Activated T-cell treated with anti-CD3 and anti-CD28 coated beads, Interleukin-2, amount 50 U/mL, for 1 hour (primary cell): ENCODE measurements around the gene SPPL2B.

Source experiments
- DNase-seq: peaks from one replicate; pipeline ENCODE4 v3.0.0-alpha.2; 2020

The SPPL2B gene

DNA sequence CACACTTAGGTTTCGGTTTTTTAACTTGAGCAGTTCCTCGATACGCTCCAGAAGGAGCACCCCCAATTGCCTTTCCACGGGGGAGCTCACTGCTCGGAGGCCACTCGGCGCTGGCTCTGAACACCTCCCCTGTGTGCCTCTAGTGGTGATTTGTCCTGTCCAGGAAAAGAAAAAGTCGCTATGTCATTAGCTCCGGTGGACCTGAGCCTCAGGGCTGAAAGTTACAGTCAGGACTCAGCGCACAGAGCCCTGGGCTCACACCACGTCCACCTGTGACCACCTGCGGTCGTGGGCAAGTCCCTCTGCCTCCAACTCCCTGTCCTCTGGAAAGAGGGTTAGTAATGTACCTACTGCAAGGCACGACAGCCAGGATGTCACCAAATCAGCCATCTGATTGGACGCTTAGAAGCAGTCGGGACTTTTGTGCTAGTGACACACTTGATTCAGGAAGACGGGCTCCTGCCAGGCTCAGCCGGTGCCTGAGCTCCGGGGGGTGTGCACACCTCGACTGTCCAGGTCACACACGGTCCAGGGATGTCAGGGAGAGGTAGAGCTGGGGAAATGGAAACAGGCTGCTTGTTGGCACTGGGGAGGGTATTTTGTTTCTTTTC lies 27.7 kb downstream of the SPPL2B start:
- no peak for DNase-seq

DNA sequence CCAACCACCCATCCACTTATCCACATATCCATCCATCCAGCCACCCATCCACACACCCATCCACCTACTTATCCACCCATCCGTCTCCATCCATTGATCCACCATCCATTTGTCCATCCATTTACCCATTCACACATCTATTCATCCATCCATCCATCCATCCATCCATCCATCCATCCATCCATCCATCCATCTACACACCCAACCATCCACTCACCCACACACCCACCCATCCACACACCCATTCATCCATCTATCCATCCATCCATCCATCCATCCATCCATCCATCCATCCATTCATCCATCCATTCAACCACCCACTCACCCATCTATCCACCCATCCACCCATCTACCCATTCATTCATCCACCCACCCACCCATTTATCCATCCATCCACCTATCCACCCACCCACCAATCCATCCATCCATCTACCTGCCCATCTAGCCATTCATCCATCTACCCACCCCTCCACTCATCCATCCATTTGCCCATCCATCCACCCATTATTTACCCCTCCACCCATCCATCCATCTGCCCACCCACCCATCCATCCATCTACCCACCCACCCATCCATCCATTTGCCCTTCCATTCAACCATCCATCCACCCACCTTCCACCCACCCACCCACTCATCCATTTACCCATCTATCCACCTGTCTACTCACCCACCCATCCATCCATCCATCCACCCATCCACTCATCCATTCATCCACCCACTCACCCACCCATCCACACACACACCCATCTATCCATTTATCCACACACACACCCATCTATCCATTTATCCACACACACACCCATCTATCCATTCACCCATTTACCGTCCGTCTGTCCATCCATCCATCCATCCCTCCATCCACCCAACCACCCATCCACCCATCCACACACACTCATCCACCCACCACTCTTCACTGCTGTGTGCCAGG lies 29.1 kb downstream of the SPPL2B start:
- no peak for DNase-seq

DNA sequence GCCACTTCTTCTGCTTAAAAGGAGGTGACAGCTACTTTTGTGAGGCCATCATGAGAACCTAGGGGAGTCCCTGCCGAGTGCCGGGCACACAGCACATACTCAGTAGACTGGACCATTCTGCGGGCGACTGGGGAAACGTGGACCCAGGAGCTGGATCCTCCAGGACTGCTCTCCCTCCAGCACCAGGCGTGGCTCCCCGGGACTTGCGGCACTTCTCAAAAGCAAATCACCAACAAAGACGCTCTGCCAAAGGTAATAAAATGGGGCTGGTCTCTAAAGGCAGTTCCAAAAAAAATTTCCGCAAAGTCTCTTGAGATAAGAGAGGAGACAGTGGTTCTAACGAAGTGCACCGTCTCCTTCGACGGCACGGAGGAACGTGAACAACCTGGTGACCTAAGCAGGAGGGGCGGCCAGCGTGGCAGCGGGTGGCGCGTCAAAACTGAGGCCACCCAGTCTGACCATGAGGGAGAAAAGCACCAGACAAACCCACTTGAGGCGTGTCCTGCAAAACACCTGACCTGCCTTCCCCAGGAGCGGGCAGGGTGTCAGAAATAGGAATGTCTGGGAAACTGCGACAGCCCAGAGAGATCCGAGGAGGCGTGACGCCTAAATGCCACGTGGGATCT lies 30.2 kb downstream of the SPPL2B start:
- no peak for DNase-seq

DNA sequence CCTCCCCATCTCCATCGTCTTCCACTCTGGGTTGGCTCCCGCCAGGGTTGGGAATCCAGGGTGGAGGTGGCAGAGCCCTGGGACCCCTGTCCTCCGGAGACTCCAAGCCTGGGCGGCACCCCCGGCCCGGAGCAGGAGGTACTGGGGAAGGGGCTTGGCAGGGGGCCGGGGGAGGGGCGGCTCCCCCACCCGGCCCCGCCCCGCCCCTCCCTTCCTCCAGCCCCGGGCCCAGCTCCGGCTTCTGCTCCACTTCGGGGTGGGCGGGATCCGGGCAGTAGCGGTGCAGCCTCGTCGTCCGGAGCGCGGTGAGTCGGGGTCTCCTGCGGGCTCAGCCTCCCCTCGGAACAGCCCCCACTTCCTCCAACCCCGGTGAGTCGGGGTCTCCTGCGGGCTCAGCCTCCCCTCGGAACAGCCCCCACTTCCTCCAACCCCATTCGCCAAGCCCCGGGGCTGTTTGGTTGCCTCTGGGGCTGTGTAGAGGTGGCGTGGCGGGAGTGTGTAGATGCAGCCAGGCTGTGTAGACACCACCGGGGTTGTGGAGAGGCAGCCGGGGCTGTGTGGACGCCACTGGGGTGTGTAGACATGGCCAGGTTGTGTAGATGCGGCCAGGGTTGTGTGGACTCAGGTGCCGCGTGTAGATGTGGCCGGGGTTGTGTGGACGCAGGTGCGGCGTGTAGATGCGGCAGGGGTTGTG lies 31.7 kb downstream of the SPPL2B start, which contains the start of gene TMPRSS9:
Gene TMPRSS9 (plus strand): TSS at position 274 of the 694 bp plus-strand sequence. CDS start 29,521 bp downstream, outside the sequence.
- no peak for DNase-seq

DNA sequence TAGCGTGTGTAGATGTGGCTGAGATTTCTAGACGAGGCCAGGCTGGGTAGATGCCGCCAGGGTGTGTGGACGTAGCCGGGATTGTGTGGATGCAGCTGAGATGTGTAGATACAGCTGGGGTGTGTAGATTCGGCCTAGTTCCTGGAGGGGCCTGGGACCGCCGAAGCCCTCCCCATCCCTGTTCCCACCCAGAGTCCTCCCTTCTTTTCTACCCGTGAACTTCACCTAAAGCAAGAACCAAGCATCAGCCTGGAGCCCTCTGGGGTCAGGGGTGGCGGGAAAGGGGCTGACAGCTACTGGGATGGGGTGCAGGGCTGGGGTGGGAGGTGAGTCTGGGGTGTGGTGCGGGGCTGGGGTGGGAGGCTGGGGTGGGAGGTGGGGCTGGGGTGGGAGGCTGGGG lies 32.3 kb downstream of the SPPL2B start:
- DNase-seq: no peak

DNA sequence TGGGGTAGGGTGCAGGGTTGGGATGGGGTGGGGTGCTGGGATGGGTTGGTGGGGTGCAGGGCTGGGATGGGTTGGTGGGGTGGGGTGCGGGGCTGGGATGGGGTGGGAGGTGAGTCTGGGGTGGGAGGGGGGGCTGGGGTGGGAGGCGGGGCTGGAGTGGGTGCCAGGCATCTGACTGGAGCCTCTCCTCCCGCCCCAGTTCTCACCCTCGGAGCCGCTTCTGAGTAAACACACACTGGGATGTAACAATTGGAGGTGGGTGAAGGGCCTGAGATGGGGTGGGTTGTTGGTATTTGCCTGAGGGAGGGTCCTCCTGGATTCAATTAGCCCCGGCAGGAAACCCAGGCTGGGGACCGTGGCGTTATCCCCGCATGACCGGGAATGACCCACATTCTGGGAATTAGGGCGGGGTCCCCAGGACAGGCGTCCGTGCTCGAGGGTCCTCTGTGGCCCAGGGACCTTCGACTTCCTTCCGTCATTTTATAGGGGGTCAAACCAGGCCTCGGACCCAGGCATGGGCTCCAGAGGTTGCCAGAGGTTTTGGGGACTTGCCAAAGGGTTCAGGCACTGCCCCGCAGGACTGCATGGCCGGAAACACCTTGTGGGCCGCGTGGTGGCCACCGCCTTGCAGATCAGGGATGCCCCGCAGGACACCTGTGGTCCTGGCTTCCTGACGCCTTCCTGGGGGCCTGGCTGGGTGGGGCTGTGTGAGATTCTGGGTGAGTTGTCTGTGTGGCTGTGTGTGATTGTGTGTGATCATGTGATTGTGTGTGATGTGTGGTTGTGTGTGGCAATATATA lies 33.0 kb downstream of the SPPL2B start:
- no peak for DNase-seq

DNA sequence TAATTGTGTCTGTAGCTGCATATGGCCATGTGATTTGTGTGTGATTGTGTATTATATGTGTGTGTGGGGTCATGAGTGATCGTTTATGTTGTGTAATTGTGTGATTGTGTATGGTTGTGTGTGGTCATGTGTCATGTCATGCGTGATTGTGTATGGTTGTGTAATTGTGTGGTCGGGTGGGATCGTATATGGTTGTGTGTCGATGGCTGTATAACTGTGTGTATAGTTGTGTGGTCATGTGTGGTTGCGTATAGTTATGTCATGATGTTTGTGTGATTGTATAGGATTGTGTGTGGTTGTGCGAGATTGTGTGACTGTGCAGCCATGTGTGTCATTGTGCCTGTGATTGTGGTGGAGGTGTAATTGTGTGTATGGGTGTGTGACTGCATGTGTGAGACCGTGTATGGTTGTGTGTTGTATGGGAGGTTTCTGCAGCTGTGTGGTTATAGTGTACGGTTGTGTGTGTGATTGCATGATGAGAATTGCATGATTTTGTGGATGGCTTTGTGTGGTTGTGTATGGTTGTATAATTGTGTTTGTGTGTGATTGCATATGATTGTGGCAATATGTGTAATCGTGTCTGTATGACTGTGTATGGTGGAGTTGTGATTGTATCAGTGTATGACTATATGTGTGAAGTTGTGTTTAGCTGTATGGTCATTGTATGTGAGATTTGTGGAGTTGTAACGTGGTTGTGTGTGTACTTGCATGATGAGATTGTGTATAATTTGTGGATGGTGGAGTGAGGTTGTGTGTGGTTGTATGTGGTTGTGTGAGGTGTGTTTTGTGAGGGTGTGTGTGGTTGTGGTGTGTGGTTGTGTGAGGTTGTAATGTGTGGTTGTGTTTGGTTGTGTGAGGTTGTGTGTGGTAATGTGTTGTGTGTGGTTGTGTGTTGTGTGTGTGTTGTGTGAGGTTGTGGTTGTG lies 33.8 kb downstream of the SPPL2B start:
- no peak for DNase-seq

DNA sequence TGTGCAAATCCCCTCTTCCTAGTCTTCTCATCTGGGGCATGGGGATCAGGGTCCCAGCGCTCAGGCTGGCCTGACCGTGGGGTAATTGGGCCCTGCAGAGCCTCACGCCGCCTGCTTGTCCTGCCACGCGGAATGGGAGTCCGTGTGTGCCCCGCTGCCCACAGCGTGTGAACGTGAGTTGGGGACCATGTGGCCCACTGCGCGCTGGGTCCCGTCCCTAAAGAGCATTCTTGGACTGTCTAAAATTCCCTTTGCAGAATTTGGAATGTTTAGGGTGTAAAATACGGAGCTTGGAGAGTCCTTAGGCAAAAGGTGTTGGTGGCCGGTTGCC lies 34.5 kb downstream of the SPPL2B start:
- DNase-seq: no peak

DNA sequence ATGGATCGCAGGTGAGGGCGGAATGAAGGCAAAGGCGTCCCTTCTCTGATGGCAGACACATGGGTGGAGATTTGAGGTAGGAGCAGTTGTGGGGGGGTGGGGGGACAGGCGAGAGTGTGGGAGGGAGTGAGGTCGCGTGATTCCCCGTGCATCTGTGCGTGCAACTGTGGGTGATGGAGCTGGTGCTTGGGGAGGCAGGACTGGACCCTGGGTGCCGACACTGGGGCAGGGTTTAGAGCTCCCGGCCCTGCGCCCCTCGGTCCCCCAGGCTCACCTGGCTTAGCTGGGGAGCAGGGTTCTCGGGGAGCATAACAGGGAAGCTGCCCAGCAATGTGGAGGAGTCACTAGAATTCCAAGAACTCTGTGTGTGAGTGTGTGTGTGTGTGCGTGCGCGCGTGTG lies 34.9 kb downstream of the SPPL2B start:
- no peak for DNase-seq

DNA sequence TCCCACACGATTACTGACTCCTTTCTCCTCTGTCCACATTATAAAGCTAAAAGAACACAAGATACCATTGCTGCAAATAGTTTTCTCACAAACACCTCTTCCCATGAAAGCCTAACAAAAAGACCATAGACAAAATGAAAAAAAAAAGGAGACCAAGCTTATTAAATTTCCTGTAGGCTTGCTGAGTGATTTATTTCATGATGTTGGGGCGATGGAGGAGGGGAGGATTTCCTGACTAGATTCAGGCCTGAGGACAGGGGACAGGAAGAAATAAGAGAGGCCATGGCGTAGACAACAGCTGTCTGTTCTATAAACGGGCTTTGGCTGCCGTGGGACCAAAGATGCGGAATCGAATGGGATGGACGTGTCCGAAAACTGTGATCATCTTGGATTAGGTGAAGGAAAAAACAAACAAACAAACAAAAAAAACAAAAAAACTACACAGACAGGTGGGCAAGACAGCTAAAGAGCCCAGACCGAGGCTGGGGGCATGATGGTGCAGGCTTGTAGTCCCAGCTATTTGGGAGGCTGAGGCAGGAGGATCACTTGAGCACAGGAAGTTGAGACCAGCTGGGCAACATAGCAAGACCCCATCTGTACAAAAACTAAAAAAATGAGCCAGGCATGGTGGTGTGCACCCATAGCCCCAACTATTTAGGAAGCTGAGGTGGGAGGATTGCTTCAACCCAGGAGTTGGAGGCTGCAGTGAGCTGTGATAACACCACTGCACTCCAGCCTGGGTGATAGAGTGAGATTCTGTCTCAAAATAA lies 36.9 kb downstream of the SPPL2B start:
- no peak for DNase-seq

DNA sequence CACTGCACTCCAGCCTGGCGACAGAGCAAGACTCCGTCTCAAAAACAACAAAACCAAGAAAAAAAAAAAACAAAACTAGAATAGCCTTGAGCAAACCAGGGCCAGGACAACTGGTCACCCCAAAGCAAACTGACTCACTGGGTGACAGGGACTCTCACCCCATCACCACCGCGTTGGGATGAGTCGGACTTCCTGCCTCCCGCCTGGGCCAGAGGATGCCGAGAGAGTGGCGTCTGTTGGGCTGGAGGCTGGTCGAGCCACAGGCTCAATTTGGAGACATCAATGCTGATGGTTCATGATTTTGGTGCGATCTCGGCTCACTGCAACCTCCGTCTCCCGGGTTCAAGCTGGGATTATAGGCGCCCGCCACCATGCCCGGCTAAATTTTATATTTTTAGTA lies 43.2 kb downstream of the SPPL2B start:
- no peak for DNase-seq

DNA sequence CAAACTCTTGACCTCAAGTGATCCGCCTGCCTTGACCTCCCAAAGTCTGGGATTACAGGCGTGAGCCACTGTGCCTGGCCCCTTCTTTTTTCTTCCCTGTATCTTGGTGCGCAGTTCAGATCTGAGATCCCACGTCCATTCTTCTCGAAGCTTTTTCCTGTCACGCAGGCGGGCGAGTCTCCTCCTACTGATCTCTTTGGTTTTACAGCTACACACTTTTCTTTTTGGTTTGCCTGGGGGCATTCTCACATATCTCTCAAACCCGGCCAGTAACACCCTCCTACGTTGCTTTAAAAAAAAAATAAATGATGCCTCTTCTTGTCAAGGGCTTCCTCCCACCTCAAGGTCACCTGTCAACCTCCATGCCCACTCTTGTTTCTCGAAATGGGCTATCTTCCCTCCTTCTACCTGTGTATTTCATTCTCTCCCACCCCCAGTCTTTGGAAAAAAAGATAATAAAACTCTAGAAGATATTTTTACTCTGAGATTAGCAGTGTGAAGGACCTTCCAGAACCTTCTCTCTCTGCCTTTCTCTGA lies 43.7 kb downstream of the SPPL2B start:
- DNase-seq: no peak

DNA sequence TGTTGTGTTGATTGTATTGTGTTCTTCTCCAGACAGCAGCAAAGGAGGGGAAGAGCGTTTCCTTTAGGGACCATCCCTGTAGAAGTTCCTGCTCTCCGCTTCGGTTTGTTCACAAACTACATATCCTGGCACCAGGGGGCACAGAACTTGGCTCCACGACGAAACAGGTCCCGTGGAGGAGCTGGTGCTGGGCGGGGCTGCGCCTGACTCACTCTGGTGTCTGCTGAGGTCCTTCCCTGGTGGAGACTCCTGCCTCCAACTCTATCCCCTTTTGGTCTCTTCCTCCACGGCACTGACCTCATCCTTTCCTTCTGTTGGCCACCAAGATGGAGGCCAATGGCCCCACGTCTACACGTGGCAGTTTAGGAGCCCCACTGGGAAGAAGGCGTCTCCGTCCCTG lies 46.3 kb downstream of the SPPL2B start:
- DNase-seq: no peak

DNA sequence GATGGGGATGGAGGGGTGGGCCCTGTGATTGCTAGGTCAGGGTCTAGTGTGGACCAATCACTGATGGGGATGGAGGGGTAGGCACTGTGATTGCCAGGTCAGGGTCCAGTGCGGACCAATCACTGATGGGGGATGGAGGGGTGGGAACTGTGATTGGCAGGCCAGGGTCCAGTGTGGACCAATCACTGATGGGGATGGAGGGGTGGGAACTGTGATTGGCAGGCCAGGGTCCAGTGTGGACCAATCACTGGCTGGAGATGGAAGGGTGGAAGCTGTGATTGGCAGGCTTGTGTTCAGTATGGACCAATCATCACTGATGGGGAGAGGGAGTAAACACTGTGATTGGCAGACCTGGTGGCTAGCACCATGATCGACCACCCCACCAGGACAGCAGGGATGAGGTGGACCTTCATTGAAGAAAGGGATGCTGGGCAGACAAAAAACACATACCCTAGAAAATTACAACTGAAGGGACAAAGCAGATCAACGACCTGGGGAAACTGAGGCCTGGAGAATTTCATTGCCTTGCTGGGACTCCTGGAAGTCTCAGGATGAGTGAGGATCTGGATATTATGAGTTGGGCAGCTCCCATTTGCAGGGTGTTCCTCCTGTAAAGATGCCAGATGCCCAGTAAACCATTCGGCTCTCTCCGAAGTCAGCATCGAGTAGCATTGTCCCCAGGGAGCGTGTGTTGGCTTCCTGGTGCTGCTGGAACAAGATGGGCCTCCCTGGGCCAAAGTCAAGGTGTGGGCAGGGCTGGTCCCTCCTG lies 47.1 kb downstream of the SPPL2B start:
- DNase-seq: no peak

DNA sequence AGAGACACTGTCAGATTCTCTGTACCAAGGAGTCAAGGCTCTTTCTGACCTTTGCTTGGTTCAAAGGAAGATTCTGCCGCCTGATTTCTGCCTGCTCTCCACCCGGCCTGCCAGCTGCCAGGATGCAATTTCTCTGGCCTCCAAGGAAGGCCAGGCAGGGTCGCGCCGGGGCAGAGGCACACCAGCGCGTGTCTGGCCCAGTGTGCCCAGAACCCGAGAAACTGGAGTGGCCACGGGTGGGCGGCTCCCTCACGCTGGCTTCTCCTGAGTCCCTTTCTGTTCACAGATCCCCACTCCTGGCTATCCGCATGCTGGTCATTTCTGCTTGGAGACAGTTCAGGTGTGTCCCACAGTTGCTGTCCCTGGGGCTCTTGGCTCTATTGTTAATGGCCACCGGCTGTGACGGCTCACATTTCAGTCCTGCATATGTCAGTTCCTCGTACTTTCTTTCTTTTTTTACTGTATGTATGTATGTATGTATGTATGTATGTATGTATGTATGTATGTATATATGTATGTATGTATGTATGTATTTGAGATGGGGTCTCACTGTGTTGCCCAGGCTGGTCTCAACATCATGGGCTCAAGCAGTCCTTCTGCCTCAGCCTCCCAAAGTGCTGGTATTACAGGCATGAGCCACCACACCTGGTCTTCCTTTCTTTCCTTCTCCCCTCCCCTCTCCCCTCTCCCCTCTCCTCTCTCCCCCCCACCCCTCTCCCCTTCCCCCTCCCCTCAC lies 48.5 kb downstream of the SPPL2B start:
- no peak for DNase-seq

DNA sequence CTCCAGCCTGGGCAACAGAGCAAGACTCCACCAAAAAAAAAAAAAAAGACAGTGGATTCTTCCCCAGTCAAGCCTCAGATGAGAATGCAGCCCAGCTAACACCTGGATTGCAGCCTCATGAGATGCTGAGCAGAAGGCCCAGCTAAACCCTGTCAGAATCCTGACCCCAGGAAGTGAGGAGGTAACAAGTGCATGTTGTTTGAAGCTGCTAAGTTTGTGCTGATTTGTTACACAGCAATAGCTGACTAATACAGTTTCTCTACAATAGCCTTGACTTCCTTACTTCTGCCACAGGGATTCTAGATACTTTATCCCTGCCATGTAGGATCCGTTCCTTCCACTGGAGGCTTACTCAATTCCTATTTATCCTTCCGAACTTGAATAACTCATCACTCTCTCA lies 52.1 kb downstream of the SPPL2B start:
- DNase-seq: no peak

DNA sequence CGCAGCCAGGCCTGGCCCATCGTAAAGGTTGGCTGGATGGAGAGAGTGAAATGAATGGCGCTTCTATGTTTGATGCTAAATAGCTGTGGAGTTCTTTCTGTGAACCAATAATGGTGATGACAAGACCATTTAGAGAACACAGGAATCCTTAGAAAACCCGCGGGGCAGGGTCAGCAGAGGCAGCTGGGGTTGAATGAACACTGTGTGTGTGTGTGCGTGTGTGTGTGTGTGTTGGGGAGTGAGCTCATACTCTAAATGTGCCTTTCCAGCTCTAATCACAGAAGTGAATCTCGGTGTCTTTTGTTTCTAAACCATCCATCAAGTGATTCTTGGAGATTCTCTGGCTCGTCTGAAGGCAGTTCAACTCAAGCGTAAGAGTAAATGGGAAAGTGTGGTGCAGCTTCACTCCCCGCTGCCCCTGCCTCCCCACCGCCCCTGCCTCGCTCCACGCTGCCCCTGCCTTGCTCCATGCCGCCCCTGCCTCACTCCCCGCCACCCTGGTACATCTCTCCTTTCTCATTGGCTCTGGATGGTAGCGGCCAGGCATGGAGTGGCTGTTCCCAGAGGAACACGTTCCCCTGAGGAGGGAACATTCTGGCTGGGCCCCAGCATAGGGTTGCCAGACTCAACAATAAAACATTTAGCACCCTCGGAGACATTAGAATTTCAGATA lies 52.8 kb downstream of the SPPL2B start:
- no peak for DNase-seq

DNA sequence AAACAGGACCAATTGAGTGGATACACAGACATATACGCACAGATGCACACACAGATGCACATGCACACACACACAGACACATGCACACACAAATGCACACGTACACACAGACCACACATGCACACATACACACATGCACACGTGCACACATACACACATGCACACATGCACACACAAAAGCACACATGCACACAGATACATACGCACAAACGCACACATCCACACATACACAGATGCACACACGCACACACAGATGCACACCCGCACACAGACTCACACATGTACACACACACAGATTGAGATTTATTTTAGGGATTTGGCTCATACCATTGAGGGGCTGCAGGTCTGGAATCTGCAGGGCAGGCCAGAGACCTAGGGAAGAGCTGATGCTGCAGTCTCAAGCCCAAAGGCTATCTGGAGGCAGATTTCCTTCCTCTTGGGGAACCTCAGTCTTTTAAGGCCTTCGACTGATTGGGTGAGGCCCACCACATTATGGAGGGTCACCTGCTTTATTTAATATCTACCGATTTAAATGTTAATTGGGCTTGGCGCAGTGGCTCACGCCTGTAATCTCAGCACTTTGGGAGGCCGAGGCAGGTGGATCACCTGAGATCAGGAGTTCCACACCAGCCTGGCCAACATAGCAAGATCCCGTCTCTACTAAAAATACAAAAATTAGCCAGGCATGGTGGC lies 54.2 kb downstream of the SPPL2B start:
- DNase-seq: no peak
